Liver (tissue), 9 donors: ENCODE measurements around the gene PGR. TPM values are rescaled to one million over a fixed set of nuclear protein-coding genes. Genes with fewer than 3 reads are reported as not detected.

Experiments used
- DNase-seq: peaks from one replicate; pipeline ENCODE4 v3.0.0-alpha.2; 2017; ENCODE audit warnings: low spot score
- H3K27ac ChIP-seq, 2 donors: one replicate each; pipeline ENCODE4 v1.7.0; 2013; ENCODE audit warnings: inconsistent platforms in 2 of 2, low read length in 2 of 2, control low read depth in 1 of 2, low read depth in 1 of 2, mild to moderate bottlenecking in 1 of 2
- H3K27me3 ChIP-seq, 4 donors: one replicate each; pipeline versions ENCODE4 v1.6.1 to v1.7.0; 2013; ENCODE audit warnings: low read length in 3 of 4, inconsistent platforms in 1 of 4, mild to moderate bottlenecking in 1 of 4, moderate library complexity in 1 of 4; ENCODE audit not compliant: control insufficient read depth in 4 of 4, insufficient read depth in 4 of 4
- H3K36me3 ChIP-seq, 4 donors: one replicate each; pipeline versions ENCODE4 v1.6.1 to v1.7.0; 2013; ENCODE audit warnings: low read length in 3 of 4, mild to moderate bottlenecking in 3 of 4, low read depth in 1 of 4, moderate library complexity in 1 of 4; ENCODE audit not compliant: control insufficient read depth in 4 of 4, insufficient read depth in 3 of 4
- H3K4me1 ChIP-seq, 4 donors: one replicate each; pipeline versions ENCODE4 v1.6.1 to v1.7.0; 2013; ENCODE audit warnings: low read length in 3 of 4, mild to moderate bottlenecking in 3 of 4, moderate library complexity in 1 of 4; ENCODE audit not compliant: control insufficient read depth in 4 of 4, insufficient read depth in 4 of 4
- H3K4me3 ChIP-seq, 3 donors: one replicate each; pipeline versions ENCODE4 v1.6.1 to v1.7.0; 2013; ENCODE audit warnings: low read length in 3 of 3, control low read depth in 1 of 3, low read depth in 1 of 3, mild to moderate bottlenecking in 1 of 3
- H3K9ac ChIP-seq, 2 donors: one replicate each; pipeline ENCODE4 v1.7.0; 2013; ENCODE audit warnings: low read length in 2 of 2, mild to moderate bottlenecking in 2 of 2, moderate library complexity in 2 of 2, control low read depth in 1 of 2, low read depth in 1 of 2
- H3K9me3 ChIP-seq, 4 donors: one replicate each; pipeline versions ENCODE4 v1.6.1 to v1.7.0; 2013; ENCODE audit warnings: low read length in 3 of 4; ENCODE audit not compliant: control insufficient read depth in 4 of 4
- ATF3 ChIP-seq: IDR thresholded peaks from 2 replicates; pipeline ENCODE4 v1.6.1; 2016; ENCODE audit warnings: antibody characterized with exemption
- CTCF ChIP-seq: fragments of 150-350 bp; IDR thresholded peaks from 2 replicates; pipeline ENCODE4 v1.5.1; 2017; ENCODE audit warnings: improper control_type of control experiment, low read depth, low read length; ENCODE audit not compliant: missing input control
- EGR1 ChIP-seq, 2 donors: IDR thresholded peaks; 2 replicates each; pipeline ENCODE4 v1.6.1; 2016 to 2018; ENCODE audit warnings: antibody characterized with exemption in 2 of 2, low read depth in 2 of 2
- FOXA1 ChIP-seq: IDR thresholded peaks from 2 replicates; pipeline ENCODE4 v1.6.1; 2016; ENCODE audit warnings: antibody characterized with exemption
- FOXA2 ChIP-seq: IDR thresholded peaks from 2 replicates; pipeline ENCODE4 v1.6.1; 2016; ENCODE audit warnings: antibody characterized with exemption
- GABPA ChIP-seq, 2 donors: IDR thresholded peaks in 1 of 2; conservative IDR thresholded peaks in 1 of 2; 2 replicates each; pipeline ENCODE4 v1.6.1; 2016; ENCODE audit warnings: antibody characterized with exemption in 2 of 2, mild to moderate bottlenecking in 1 of 2, moderate library complexity in 1 of 2
- HNF4A ChIP-seq, 2 donors: conservative IDR thresholded peaks; 2 replicates each; pipeline ENCODE4 v1.6.1; 2016; ENCODE audit warnings: antibody characterized with exemption in 2 of 2, mild to moderate bottlenecking in 2 of 2
- HNF4G ChIP-seq: IDR thresholded peaks from 2 replicates; pipeline ENCODE4 v1.6.1; 2016; ENCODE audit warnings: antibody characterized with exemption
- JUND ChIP-seq, 2 donors: IDR thresholded peaks; 2 replicates each; pipeline ENCODE4 v1.6.1; 2016; ENCODE audit warnings: antibody characterized with exemption in 2 of 2
- MAX ChIP-seq: IDR thresholded peaks from 2 replicates; pipeline ENCODE4 v1.6.1; 2016; ENCODE audit warnings: antibody characterized with exemption
- NR2F2 ChIP-seq: IDR thresholded peaks from 2 replicates; pipeline ENCODE4 v1.6.1; 2016; ENCODE audit warnings: antibody characterized with exemption
- RAD21 ChIP-seq, 2 donors: IDR thresholded peaks; 2 replicates each; pipeline ENCODE4 v1.6.1; 2016; ENCODE audit warnings: antibody characterized with exemption in 2 of 2, mild to moderate bottlenecking in 2 of 2
- REST ChIP-seq: IDR thresholded peaks from 2 replicates; pipeline ENCODE4 v1.6.1; 2016; ENCODE audit warnings: antibody characterized with exemption, mild to moderate bottlenecking
- RXRA ChIP-seq, 2 donors: IDR thresholded peaks; 2 replicates each; pipeline ENCODE4 v1.6.1; 2017 to 2018; ENCODE audit warnings: antibody characterized with exemption in 2 of 2, mild to moderate bottlenecking in 1 of 2
- SP1 ChIP-seq: IDR thresholded peaks from 2 replicates; pipeline ENCODE4 v1.6.1; 2018; ENCODE audit warnings: antibody characterized with exemption, mild to moderate bottlenecking
- TAF1 ChIP-seq: conservative IDR thresholded peaks from 2 replicates; pipeline ENCODE4 v1.6.1; 2016; ENCODE audit warnings: antibody characterized with exemption, mild to moderate bottlenecking
- YY1 ChIP-seq: IDR thresholded peaks from 2 replicates; pipeline ENCODE4 v1.6.1; 2016; ENCODE audit warnings: antibody characterized with exemption, mild to moderate bottlenecking
- ZBTB33 ChIP-seq: IDR thresholded peaks from 2 replicates; pipeline ENCODE4 v1.6.1; 2016; ENCODE audit warnings: antibody characterized with exemption
- WGBS: extraction: QIAGEN DNeasy Blood & Tissue Kit; methylation state at CpG from one replicate; pipeline ENCODE4 v1.1.7; 2013; 5-methylcytosine and 5-hydroxymethylcytosine counted together
- polyA plus RNA-seq, 2 donors: library from polyadenylated mRNA; stranded (reverse) in 1 of 2; unstranded in 1 of 2; fragments of 200-250 nt in 1 of 2; fragments of >200 nt in 1 of 2; fragmentation: Nextera tagmentation in 1 of 2; extraction: Ambion mirVana in 1 of 2; gene quantifications; one replicate each; pipeline versions ENCODE4 v1.2.1 to v1.2.3, GENCODE V29; 2013 to 2015
- total RNA-seq, 2 donors: library from RNA; depleted of rRNA; stranded (reverse); fragments of >200 nt; gene quantifications; one replicate each; pipeline ENCODE4 v1.2.3, GENCODE V29; 2014
- donor health status: healthy.
- donor health status: healthy.
- donor health status: healthy.
- donor health status: healthy.
- donor health status: healthy.

PGR gene
- total and polyA plus RNA-seq, 4 donors: 0.04 to 0.17 (median 0.16) TPM; not detected in 1

GRCh38 chr11:101028644-101029043, 101.0 kb downstream of the PGR start:
- Histone ChIP-seq H3K36me3 (no peaks in the 10 kb centered on the region), H3K4me3 (no peak overlapping the region), H3K9me3 (no peaks in the 10 kb centered on the region), H3K27me3 (no peaks in the 10 kb centered on the region), H3K27ac (no peak overlapping the region), H3K4me1 (peaks cover 0 to under 1% (median 0%) of the 10 kb centered on the region in 4 donors), H3K9ac (no peak overlapping the region)
- WGBS: 44% methylated on average over 1 of the region's 1 CpG
- TF ChIP-seq RAD21 (IDR thresholded peaks at IDR 0.05) (no peak), MAX (no peak), RXRA (IDR thresholded peaks at IDR 0.05) (no peak), YY1 (no peak), FOXA1 (no peak), NR2F2 (no peak), FOXA2 (no peak), REST (no peak), SP1 (no peak), ZBTB33 (no peak), GABPA (IDR thresholded peaks at IDR 0.05 in 1 of 2, conservative IDR thresholded peaks at IDR 0.05 in 1 of 2) (no peak), EGR1 (IDR thresholded peaks at IDR 0.05; ENCODE audit: low read depth in 2 of 2) (no peak), HNF4G (no peak), CTCF (no peak), HNF4A (conservative IDR thresholded peaks at IDR 0.05) (no peak), TAF1 (no peak), JUND (IDR thresholded peaks at IDR 0.05) (no peak)
- DNase-seq: no peak

- DNase-seq: no peak
- no peaks in the 10 kb centered on the region for H3K9me3 ChIP-seq
- TF ChIP-seq REST (no peak), TAF1 (no peak), HNF4A (conservative IDR thresholded peaks at IDR 0.05) (no peak), ZBTB33 (no peak), FOXA2 (no peak), ATF3 (no peak), EGR1 (IDR thresholded peaks at IDR 0.05; ENCODE audit: low read depth in 2 of 2) (no peak), GABPA (IDR thresholded peaks at IDR 0.05 in 1 of 2, conservative IDR thresholded peaks at IDR 0.05 in 1 of 2) (no peak)
- H3K4me3 ChIP-seq: no peak overlapping the region
- H3K27ac ChIP-seq: no peak overlapping the region
- no peak overlapping the region for H3K9ac ChIP-seq
- peaks cover 0 to 3% (median 1%) of the 10 kb centered on the region in 4 donors for H3K27me3 ChIP-seq
- no peaks in the 10 kb centered on the region for H3K36me3 ChIP-seq
- H3K4me1 ChIP-seq: no peaks in the 10 kb centered on the region
Measured at GRCh38 chr11:101022256-101022655, 107.4 kb downstream of the PGR start.
